Measurements from ENCODE around the gene LSR.

The LSR gene

GRCh38 chr19:35306473-35307246 is 57.9 kb downstream of the LSR start:
- no peak for DNase-seq

GRCh38 chr19:35307931-35308330 is 59.1 kb downstream of the LSR start:
- DNase-seq = no peak

- DNase-seq = no peak
Measured at GRCh38 chr19:35308910-35309309, 60.1 kb downstream of the LSR start.

- DNase-seq = no peak
Measured at GRCh38 chr19:35309481-35310279, 60.9 kb downstream of the LSR start.

GRCh38 chr19:35310331-35310730 is 61.5 kb downstream of the LSR start:
- DNase-seq = no peak

- DNase-seq = no peak
Measured at GRCh38 chr19:35310811-35311465, 62.1 kb downstream of the LSR start.

GRCh38 chr19:35311901-35312665 is 63.3 kb downstream of the LSR start:
- no peak for DNase-seq

- DNase-seq = no peak
Measured at GRCh38 chr19:35313587-35313986, 64.8 kb downstream of the LSR start.

- no peak for DNase-seq
Measured at GRCh38 chr19:35314031-35314430, 65.2 kb downstream of the LSR start.

- DNase-seq = no peak
Measured at GRCh38 chr19:35314858-35315470, 66.2 kb downstream of the LSR start.

- no peak for DNase-seq
Measured at GRCh38 chr19:35315883-35316282, 67.1 kb downstream of the LSR start.

GRCh38 chr19:35316560-35316959 is 67.8 kb downstream of the LSR start:
- DNase-seq = no peak

Data from activated CD4-positive, alpha-beta T cell treated with anti-CD3 and anti-CD28 coated beads for 4 hours (primary cell).